GM18907 (cell line): Measurements from ENCODE around the gene PLAC8.
A peak's percentile ranks its signal among the peaks of the same experiment; 100 is the strongest.
"Not testable (repeated sequence)": the region's sequence is repeated elsewhere in the genome, so short reads cannot be mapped to it uniquely, and the experiment has no call there.

Experiments
- ATAC-seq: cut with Tn5 transposase; IDR thresholded peaks from one replicate; pipeline ENCODE4 v1.9.1; 2021; ENCODE audit warnings: mild to moderate bottlenecking, moderate library complexity; ENCODE audit not compliant: unreplicated experiment

Gene PLAC8

GRCh38 chr4:83112678-83113428 is 1.7 kb downstream of the PLAC8 start:
- no peak for ATAC-seq

DNA sequence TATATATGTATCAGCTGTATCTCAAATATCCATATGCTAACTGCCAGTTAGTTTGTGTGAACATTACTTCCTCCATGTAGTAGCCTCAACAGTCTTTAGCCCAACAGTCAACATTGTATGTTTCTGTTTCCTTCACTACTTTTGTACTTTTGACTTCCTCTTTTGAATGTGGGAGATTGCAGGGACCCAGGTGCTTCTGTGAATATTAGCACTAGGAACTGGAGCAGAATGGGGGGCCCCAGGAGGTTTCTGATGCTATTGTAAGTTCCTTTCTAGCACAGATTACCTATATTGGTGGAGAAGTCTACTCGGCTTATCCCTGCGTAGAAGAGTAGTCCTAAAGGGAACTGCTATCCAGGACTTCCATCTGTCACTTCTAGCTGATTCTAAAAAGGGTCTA is 2.3 kb downstream of the PLAC8 start:
- ATAC-seq, result peak; percentile 40

DNA sequence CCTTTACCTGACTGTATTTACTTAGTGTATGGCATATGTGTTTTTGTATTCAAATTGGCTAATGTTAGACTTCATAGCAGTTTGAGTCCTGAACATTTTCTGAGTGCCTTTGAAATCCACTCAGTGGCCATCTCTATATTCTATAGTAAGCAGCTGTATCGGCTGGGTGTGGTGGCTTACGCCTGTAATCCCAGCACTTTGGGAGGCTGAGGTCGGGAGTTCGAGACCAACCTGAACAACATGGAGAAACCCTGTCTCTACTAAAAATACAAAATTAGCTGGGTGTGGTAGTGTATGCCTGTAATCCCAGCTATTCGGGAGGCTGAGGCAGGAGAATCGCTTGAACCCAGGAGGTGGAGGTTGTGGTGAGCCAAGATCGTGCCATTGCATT is 2.8 kb downstream of the PLAC8 start:
- ATAC-seq, result not testable (repeated sequence)

DNA sequence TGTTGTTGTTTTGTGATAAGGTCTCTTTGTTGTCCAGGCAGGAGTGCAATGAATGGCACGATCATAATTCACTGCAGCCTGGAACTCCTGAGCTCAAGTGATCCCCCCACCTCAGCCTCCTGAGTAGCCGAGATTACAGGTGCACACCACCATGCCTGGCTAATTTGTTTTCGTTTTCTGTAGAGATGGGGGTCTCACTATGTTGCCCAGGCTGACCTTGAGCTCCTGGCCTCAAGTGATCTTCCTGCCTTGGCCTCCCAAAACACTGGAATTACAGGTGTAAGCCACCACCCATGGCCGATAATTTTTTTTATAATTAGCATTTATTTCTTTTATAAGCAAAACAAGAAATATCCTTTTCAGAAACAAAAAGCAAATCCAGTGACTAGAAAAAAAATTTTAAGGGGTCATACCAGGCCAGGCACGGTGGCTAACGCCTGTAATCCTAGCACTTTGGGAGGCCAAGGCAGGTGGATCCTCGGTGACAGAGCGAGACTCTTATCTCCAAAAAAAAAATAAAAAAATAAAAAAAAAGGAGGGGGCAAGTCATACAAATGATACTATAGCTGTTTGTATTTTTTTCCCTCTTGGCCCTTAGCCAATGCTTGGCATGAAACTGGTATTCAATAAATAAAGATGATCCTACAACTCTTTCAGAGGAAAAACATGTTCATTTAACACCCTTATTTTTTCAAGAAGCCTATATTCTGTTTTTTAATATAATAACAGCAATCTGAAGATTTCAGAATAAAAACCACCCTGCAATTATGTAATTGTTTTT is 3.4 kb downstream of the PLAC8 start:
- no peak for ATAC-seq

- peak; percentile 77 for ATAC-seq
Observed at GRCh38 chr4:83110223-83110945, 4.1 kb downstream of the PLAC8 start.

GRCh38 chr4:83109480-83110222 is 4.9 kb downstream of the PLAC8 start:
- peak; percentile 20 for ATAC-seq

DNA sequence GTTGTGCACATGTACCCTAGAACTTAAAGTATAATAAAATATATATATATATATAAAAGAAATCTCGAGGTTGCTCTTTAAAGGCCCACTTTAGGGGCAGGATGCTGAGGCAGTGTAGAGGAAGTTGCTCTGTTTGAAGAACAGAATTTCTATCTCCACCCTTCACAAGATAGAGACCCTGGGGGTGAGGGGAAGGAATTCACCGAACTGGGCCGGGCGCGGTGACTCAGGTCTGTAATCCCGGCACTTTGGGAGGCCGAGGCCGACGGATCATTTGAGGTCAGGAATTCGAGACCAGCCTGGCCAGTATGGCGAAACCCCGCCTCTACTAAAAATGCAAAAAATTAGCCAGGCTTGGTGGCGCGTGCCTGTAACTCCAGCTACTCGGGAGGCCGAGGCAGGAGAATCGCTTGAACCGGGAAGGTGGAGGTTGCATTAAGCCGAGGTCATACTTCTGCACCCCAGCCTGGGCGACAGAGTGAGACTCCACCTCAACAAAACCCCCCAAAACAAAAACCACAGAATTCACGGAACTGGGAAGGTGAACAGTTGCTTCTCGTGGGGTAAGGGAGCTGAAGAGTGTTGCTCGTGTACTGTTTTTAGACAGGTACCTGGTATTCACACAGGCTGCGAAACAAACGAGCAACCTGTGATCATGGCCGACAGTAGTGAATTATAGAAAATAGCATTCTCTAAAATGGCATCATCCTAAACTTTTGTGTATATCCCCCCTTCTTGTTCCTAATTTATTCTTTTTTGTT is 6.2 kb downstream of the PLAC8 start:
- no peak for ATAC-seq

DNA sequence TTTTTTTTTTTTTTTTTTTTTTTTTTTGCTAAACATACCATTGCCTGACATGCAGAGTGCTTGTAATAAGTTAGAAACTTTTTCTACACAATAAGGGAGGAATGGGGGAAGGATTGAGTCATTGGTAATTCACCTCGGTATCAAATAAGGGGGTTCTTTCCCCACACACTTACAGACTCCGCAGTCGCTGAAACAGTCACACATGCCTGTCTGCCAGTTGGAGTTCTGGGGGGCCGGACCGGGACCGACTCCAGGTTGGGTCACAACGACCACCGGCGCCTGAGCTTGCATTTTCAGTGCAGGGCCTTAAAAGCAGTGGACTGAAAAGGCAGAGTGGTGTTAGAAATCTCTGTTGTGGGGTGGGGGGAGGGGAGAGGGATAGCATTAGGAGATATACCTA is 6.9 kb downstream of the PLAC8 start:
- no peak for ATAC-seq

DNA sequence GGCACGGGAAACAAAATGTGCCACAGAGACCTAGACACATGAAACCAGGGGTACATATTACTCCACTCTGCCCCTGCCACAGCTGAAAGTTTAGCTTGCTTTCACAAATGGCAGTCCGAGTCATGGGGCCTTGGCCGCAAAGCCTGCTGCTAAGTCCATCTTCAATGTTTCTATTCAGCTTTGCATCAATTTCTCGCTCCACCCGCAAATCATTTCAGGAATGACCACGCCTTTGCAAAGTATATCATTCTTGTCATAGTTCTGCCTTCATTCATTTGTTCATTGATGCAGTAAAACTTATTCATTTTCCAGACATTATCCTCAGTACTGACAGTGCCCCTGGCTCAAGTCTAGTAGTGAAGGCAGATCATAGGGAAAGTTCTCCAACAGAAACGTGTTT is 9.5 kb downstream of the PLAC8 start:
- ATAC-seq, result no peak

- ATAC-seq, result no peak
Observed at GRCh38 chr4:83096397-83096796, 18.1 kb downstream of the PLAC8 start.

DNA sequence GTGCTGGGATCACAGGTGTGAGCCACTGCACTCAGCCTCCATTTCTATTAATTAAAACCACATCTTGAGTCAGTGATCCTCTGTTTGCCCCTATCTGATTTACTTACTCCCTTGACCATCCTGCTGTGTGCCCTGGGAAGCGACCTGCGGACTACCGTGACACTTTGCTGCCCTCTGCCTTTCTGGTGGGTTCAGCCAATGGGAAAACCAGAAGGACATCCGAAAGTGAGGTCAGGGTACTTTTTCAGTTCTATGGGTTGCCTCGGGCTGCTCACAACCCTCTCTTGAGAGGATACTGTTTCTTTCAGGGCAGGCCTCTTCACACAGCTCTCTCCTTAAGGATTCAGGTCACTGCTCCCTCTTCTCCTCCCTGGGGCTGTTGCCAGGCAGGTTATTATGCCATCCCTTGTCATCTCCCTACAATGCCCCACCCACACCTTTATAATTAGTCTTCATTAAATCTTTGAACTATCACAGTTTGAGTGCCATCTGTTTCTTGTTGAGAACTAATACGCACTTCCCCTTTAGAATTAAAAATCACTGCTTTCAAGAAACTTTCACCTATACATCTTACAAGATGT is 21.4 kb downstream of the PLAC8 start:
- no peak for ATAC-seq

DNA sequence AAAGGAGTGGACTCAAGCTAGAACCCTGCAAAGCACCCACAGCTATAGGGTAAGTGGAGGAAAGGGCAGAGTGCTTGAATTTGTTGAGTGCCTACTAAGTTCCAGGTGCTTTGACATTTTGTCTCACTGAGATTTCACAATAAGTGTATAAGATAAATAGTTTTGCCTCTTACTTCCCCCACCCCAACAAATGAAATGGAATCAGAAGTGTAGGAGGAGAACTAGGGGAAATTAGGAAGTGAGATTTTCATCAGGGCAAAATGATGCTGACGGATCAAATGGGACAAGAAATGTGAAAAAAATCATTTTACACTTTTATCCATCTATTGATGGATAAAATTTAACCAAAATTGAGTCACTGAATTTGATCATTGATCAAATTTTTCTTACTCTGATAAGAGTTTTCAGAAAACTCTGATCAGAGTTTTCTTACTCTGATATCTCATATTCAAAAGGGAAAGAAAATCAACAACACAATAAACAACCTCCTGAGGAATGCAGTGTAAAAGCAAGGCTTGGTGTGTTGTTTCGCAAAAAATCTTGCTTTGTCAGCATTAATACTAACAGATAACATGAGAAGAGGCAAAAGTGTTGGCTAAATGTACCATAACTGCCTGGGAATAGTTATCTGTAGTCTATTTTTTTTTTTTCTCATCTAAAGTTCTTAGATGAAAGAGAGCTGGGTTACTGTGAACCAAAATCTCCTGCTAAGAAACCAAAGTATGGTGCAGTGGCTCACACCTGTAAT is 24.9 kb downstream of the PLAC8 start:
- no peak for ATAC-seq

DNA sequence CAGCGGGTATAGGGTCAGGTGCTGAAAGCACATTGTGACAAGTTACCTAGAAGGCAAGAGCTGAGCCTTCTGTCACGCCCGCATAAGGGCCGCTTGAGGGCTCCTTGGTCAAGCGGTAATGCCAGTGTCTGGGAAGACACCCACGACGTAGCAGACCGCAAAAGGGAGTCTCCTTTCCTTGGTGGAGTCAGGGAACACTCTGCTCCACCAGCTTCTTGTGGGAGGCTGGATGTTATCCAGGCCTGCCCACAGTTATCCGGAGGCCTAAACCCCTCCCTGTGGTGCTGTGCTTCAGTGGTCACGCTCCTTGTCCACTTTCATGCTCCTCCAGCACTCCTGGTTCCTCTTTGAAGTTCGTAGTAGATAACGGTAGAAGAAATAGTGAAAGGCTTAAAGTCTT is 29.6 kb downstream of the PLAC8 start:
- ATAC-seq, result not testable (repeated sequence)

GRCh38 chr4:83083925-83084475 is 30.5 kb downstream of the PLAC8 start:
- ATAC-seq, result peak; percentile 63

DNA sequence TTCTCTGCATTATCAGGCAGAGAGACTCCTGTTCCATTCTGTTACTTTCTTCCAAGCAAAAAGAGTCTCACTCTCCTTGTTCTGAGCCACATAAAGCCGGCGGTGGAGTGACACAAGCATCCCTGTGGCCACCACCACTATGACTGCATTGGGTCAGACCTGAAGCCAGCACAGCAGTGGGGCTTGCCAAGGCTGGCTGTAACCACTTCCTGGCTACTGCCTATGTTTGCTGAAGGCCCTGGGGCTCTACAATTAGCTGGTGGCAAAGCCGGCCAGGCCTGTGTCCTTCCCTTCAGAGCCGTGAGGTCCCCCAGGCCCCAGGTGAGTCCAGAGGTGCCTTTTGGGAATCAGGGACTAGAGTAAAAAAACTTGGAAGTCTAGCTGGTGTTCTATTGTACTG is 31.8 kb downstream of the PLAC8 start:
- peak; percentile 63 for ATAC-seq

GRCh38 chr4:83080561-83080960 is 34.0 kb downstream of the PLAC8 start:
- ATAC-seq, result no peak

DNA sequence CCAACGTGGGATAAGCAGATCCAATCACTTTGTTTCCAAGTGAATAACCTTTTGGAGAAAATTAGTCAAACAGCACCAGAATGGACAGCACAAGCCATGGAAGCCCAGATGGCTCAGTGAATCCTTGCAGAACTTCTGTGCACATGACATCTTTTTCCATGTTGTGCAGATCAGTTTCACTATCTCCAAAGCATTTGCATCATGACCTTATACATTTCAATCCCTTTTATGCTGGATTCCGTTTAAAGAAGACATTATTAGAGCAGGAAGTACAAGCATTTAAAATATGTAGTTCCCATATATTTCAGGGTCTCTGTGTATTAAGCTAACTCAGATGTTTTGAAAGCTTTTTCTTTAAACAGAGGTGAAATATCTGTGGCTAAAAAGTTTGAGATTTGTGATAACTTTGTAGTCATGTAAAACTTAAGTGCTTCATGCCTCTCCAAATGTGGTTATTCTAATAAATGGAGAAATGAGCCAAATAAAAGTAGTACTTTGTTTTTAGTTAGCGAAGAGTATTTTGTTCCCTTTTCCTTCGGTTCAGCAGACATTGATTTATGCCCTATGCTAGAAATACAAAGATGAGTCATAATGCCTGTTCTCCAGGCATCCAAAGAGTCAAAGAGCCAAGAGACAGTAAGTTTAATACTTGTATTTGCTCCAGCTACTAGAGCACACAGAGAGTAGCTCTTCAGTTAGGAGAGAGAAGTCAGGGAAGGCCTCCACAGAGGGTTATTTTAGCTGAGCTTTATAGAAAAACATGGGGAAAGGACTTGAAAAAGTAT is 39.0 kb downstream of the PLAC8 start:
- no peak for ATAC-seq

- peak; percentile 38 for ATAC-seq
Observed at GRCh38 chr4:83074783-83075182, 39.7 kb downstream of the PLAC8 start.
